ENCODE data around the gene WDR72. TPM values are rescaled to one million over a fixed set of nuclear protein-coding genes. Genes with fewer than 3 reads are reported as not detected.
"Not testable (repeated sequence)": the region's sequence is repeated elsewhere in the genome, so short reads cannot be mapped to it uniquely, and the experiment has no call there.

Gene WDR72
- total RNA-seq (2014; rRNA removed; shearing (Covaris generic)), result 0.18 and 0.23 TPM in 2 replicates
- polyA plus RNA-seq (2015; cell fraction: cytosol; rRNA removed), result 0.47 and 0.57 TPM in 2 replicates
- polyA plus RNA-seq (2015; cell fraction: nucleus; rRNA removed), result 0.44 and 0.50 TPM in 2 replicates

DNA sequence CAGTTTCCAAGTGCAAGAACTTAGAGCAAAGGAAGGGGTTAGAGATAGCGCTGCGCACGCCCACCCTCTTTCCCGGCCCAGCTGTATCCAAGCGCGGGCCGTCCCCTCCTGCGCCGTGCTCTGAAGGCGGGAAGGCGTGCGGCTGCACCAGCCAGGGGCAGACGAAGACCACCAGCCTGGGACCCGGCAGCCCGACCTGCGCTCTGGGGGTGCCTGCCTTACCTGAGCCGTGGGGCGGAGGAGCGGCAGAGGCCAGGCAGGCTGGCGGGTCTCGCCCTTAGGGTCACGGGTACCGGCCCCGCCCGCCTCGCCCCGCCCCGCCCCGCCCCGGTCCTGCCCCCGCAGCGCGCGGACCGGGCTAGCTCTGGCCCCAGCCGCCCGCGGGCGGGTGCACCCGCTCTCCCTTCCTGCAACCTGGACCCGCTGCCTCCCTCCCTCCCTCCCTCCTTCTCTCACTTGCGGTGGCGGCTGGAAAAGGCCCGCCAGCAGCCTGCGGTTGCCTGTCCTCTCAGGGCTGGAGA is at the start of gene WDR72:
WDR72 (minus strand) TSS at position 253 of the 521 bp plus-strand sequence. CDS start 26,514 bp downstream, outside the sequence.
- DNase-seq (ENCODE audit: low read depth), result no peak

DNA sequence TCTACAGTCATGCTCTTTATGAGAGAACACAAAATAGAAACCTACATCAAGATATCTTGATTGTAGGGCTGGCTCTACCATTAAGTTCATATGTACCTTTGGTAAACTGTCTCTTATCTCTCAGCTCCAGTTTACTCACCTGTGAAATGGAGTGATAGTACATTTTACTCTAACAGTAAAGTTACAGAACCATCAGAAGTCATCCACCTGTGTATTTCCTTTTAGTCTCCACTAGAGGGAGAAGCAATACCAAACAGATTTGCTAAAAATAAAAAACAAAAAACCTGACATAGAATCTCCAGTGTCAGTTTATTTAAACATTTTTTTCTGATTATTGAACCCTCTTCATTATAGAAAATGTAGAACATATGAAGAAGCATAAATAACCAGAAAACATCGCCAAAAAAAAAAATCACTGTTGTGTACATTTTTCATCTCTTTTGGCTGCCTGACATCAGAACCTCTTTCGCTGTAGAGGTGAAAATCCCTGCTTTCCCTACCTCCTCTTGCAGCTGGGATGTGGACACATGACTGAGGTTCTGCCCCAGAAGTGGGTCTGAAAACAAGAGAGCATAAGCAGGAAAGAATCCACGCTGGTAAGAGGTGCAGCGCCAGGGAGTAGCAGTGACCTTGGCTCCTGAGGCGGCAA is 48.7 kb upstream of the WDR72 start:
- no peak for DNase-seq (ENCODE audit: low read depth)

DNA sequence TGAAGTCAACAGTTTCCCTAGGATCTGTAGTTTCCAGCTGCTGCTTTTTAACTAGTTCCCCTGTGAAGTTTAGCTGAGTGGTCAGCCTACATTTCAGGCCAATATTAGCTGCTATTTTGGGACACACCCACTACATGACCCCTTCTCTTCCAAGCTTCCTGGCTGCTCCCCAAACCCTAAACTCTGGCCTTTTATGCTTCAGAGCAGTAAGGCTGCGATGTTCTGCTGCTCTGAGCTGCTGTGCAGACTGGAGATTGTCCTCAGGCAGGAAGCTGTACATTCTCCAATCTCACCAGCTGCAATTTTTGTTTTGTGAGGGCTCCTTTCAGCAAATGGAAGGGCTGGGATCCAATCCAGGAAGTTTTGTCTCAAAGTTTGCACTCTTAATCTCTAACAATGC is 48.0 kb upstream of the WDR72 start:
- DNase-seq (ENCODE audit: low read depth), result no peak

DNA sequence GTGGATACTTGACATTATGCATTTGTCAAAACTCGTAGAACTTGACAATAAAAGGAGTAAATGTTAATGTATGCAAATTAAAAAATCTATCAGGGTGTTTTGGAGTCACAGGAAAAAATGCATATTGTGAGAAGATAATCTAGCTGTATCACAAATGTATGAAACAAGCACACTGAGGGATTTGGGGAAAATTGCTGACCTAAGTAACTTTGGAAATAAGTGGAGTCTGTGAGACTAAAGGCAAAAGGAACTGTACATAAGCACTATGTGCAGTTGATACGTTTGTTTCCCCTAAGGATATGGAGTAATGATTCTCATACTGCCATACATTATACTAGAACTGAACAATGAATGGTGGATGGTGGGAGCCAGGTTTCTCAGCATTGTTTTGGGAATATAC is 43.2 kb upstream of the WDR72 start:
- DNase-seq (ENCODE audit: low read depth), result no peak

DNA sequence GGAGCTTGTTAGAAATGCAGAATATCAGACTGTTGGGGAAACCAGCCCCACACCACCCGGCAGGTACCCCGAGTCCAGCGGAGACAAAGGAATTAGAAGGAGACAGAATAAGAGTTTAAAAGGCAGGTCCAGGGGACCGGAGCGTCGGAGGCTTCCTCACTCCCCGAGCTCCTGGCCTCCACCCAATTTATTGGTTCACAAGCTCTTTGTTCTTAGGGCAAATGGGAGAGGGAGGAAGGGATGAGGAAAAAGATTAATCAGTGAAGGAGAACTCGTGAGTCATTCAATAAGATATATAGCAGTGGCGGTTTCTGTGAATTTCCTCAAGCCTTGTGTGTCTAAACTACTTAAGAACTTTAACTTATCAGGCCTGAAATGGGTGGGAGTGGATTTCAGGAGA is 32.1 kb upstream of the WDR72 start:
- peak; percentile 43 for DNase-seq (ENCODE audit: low read depth)

DNA sequence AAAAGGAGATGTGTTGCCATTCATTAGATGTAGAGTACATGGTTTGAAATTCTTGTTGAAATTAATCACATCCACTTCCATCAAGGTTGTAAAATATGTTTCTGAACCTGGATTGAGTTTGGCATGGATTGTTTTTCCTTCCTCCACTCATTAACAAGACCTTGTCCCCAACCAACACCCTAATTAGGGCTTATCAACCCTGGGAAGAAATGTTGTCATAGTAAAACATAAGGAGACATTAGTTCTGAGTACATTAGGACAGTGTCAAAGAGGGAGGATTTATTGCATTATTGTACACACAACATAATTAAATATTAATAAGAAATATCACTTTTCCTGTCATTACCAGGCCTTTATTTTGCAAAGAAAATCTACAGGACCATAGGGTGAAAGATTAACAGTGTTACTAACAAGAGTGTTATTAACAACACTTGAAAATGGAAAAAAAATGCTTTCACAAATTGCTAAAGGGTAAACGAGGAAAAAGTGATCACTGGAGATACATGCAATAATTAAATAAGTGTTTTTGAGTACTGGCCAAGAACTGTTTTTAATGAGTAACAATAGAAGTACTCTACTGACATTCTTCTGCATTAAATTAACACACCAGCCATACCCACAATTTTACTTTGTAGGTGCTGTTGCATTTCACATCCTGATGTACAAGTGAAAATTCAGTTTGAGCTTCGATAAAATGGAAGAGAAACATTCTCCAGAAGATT is 30.4 kb upstream of the WDR72 start:
- no peak for DNase-seq (ENCODE audit: low read depth)

DNA sequence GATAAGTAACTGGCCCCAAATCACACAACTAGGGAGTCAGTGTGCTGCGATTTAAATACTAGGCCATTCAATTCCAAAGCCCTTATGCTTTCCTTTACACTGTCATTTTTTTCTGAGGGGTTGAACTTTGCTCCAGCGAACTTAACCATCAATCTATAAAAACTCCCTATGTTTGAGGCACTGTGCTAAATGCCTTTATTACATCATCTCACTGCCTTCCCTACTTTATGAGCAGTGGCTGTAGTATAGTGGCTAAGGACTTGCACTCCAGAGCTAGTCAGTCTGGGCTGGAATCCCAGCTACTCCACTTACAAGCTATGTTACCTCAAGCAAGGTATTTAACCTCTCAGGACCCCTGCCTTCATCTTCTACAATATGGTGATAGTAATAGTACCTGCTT is 26.9 kb upstream of the WDR72 start:
- DNase-seq (ENCODE audit: low read depth), result no peak

DNA sequence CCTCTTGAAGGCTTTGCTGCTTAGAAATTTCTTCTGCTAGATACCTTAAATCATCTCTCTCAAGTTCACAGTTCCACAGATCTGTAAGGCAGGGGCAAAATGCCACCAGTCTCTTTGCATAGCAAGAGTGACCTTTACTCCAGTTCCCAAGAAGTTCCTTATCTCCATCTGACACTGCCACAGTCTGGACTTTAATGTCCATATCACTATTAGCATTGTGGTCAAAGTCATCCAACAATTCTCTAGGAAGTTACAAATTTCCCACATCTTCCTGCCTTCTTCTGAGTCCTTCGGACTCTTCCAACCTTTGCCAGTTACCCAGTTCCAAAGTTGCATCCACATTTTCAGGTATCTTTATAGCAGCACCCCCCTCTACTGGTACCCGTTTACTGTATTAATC is 25.8 kb upstream of the WDR72 start:
- DNase-seq (ENCODE audit: low read depth), result not testable (repeated sequence)

DNA sequence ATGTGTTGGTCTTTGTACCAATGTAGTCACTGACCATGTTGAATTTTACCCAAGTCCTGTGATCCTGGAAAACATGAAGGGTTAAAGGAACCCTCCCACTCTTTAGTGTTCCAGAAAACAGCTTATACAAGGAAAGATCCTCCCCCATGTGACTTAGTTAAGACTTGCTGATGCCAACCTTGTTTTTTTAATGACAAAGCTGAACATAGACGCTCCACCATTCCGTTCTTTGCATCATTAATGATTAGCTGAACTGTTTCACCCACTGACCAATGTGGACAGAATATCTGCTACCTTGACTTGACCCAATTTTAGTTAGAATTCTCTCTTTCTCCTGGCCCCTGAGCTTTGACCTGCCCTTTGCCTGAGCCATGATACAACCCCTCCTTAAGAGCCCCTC is 3.5 kb upstream of the WDR72 start:
- DNase-seq (ENCODE audit: low read depth), result no peak

DNA sequence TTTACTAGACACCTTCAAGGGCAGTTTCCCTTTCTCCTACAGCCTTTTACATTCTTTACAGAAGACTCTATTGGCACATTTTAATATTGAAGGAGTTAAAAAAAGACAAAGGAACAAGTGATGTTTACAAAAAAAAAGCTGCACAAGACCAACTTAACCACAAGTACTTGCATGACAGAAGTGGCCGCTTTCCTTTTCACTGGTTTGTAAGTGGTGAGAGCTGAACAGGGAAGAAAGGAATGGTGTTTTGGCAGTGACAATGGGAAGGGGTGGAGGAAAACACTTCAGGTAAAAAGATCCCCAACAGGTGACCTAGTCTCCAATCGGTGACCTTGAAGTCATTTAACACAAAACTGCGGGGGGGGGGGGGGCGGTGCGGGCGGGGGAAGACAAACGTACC is 1.1 kb downstream of the WDR72 start:
- DNase-seq (ENCODE audit: low read depth), result no peak

DNA sequence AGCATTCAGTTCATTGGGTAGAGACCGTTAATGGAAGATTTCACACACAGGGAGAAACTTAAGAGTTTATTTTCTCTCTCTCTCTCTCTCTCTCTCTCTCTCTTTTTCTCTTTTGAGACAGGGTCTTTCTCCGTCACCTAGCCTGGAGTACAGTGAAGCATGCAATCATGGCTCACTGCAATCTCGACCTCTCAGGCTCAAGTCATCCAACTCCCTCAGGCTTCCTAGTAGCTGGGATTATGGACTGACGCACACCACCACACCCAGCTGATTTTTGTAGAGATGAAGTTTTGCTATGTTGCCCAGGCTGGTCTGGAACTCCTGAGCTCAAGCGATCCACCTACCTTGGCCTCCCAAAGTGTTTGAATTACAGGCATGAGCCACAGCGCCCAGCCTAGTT is 1.6 kb downstream of the WDR72 start:
- no peak for DNase-seq (ENCODE audit: low read depth)

DNA sequence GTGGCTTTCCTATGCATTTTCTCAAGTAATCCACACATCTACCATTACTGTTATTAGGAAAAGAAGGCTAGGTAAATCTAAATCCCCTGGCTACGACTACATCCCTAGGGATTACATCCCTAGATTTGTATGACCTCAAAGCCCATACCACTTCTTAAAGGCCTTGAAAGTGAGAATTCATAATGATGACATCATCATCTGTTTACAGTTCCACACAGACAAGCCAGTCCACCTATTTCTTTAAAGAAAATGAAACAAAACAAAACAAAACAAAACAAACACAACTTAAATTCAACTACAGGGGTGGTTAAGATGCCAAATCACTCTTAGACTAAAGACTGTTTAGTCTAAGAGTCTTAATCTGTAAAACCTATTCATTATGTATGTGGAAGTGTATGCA is 5.7 kb downstream of the WDR72 start:
- no peak for DNase-seq (ENCODE audit: low read depth)

DNA sequence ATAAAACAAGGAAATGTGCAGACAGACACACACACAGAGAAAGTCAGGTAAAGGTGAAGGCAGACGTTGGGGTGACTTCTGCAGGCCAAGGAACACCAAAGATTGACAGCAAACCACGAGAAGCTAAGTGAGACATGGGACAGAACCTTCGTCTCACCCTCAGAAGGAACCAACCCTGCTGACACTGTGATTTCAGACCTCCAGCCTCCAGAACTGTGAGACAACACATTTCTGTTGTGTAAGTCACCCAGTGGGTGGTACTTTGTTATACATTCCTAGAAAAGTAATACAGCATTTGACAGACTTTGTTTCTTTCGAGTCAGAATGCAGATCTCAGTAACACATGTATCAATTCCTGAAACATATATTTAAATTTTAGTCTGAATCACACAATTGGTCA is 7.1 kb downstream of the WDR72 start:
- DNase-seq (ENCODE audit: low read depth), result no peak

DNA sequence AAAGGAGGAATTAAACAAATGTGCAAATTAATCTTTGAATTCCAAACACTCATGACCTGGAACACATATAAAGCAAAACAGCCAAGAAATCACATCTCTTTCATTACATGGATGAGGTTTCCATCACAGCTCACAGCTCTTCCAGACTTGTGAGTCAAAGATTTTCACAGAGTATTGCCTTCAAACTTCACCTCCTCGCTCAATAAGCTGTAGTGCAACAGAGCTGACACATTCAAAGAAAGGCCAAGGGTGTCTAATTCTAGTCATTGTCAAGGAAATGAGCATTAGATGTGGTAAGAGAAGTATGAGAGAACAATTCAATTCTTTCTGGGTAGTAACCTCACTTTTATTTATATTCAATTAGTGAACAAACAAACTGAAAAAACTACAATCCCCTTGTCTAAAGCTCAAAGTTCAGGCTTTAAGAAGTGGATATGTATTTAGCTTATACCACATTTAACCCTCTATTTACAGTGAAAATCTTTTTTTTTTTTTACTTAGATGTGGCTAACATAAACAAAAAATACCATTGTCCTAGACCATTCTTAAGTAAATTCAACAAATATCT is 11.9 kb downstream of the WDR72 start:
- no peak for DNase-seq (ENCODE audit: low read depth)

DNA sequence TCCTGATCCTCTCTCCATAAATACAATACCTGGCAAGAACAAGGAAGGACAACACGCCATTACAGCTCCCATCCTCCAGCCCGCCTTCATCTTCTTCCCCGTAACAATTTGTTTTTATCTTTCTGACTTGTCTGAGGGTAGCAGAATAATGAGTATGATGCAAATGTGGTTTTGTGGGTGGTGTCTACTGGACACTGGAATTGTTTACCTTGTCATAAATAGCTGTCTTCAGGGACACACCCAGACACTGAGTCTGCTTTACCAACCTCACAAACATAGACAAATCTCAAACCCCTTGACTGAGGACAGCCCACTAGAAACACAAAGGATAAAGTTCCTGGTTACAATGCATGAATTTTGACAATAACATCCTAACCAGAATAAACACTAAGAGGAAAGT is 13.4 kb downstream of the WDR72 start:
- DNase-seq (ENCODE audit: low read depth), result peak; percentile 6

DNA sequence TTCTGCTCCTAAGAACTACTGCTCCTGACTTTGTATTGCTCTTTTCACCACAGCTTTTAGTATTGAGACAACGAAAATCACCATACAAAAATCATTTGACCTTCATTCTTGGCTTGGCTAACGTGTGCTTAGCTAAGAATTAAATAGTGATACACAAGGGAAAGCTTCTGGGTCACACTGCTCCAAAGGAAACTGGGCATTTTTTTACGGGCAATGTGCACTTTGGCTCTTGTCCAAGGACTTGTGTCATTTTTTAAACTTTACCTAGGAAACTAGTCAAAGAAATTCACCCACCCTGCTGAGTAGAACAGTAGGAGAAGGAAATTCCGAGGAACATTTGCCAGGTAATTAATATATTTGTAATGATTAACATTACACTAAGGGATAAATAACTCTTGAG is 19.8 kb downstream of the WDR72 start:
- no peak for DNase-seq (ENCODE audit: low read depth)

DNA sequence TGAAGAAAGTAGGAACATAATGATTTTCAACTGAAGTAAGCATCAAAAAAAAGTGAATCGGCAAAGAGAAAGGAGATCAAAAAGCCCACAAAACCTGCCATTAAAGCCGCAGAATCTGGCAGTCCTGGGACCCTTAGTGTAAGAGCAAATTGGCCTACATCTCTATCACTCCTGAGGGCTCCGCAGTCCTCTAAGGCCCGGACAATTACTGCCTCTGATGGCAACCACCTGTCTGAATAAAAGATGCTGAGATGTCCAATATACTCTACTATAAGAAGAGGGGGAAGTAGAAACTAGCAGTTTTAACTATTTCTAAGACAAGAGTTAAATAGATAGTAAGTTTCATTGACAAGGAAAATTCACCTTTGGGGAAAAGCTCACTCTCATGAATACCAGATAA is 20.3 kb downstream of the WDR72 start:
- DNase-seq (ENCODE audit: low read depth), result no peak

DNA sequence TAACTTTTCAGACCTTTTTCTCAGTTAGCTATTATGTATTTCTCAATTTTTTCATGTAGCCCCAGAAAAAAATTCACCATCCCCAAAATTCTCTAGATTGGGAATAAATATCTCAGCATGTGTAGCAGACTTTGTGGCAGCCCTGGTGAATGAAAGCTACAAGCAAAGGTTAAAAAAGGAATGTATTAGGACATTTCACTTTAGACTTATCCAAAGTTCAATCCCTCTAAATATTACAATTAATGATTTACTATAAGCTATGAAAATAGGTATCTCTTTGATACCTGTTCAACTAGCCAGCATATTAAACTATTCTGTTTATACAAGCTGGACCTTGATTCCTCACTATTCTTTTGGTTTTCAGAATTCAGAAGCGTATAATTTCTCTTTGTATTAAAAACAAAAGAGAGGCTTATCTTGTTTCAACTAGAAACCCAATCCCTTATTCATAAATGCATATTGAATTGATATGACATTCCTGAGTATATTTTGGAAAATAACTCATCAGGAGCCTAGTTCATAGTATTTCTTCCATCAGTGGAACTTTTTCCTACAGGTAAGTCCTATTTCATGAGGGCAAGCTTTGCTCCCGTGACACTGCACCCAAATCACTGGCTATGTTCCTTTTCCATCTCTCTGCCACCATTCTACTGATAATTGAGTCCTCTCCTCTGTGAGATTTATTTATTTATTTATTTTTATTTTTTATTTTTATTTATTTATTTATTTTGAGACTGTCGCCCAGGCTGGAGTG is 38.0 kb downstream of the WDR72 start:
- no peak for DNase-seq (ENCODE audit: low read depth)

DNA sequence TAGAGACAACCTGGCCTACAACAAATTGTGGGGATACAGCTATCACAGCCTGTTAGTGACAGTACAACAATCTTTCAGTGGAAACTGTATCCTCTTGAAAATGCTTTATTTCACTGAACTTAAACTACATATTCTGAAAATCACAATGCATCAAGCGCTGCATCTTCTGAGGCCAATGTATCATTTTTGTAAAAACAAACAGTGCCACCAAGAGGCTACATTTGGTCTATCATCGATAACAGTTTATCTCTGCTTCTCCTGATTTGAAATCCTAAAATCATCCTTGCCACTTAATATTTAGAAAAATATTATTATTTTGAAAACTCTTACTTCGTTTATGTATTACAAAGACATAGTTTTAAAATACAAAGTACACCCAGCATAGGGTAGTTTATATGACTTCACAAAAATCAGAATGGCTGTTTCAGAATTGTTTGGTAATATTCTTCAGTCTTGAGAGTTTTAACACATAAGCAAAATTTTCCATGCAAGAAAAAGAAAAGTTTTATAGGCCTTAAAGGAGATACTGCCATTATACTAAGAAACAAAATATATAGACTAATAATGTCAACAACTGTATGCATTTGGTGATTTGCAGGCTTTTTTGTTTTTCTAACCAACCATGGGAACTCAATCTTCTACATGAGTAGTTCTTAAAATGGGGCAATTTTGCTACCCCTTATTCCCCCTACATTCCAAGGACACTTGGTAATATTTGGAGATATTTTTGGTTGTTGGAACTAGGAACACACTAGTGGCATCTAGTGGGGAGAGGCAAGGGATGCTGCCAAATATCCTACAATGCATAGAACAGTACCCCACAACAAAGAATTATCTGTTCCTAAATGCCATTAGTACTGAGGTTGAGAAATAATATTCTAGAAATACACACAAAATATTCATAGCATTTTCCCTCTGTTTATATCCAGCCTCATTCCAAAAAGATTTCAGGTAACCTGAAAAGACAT is 42.3 kb downstream of the WDR72 start:
- peak; percentile 5 for DNase-seq (ENCODE audit: low read depth)

DNA sequence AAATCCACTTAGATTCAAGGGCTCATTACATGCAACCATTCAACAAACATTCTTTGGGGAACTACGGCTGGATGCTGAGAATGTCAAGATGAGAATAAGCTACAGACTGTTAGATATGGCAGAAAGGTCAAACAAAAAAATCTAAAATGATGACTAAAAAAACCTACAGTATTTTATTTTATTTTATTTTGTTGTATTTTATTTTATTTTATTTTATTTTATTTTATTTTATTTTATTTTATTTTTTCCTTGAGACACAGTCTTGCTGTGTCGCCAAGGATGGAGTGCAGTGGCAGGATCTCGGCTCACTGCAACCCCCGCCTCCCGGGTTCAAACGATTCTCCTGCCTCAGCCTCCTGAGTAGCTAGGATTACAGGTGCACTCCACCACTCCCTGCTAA is 46.2 kb downstream of the WDR72 start:
- no peak for DNase-seq (ENCODE audit: low read depth)

Measured in HT1080 (cell line).